ENCODE data around the gene SERGEF. TPM values are rescaled to one million over a fixed set of nuclear protein-coding genes. Genes with fewer than 3 reads are reported as not detected.
A peak's percentile ranks its signal among the peaks of the same experiment; 100 is the strongest.
"Not testable (repeated sequence)": the region's sequence is repeated elsewhere in the genome, so short reads cannot be mapped to it uniquely, and the experiment has no call there.

SERGEF gene
- total RNA-seq, 2 donors from 2014 or later, result 27.3 to 32.0 TPM

GRCh38 chr11:18010977-18011586 lies 1.8 kb downstream of the SERGEF start:
- Histone ChIP-seq H3K27ac (peak overlapping the region in 1 of 2 donors; percentile 99), H3K4me3 (no peak overlapping the region)

GRCh38 chr11:18010121-18010670 lies 2.7 kb downstream of the SERGEF start:
- no peak for TF ChIP-seq CTCF (IDR thresholded peaks at IDR 0.05)
- H3K9me3 ChIP-seq, result no peaks in the 10 kb centered on the region
- no peak overlapping the region for H3K27ac ChIP-seq
- DNase-seq (ENCODE audit: low spot score) (no peak), ATAC-seq (ENCODE audit: insufficient number of reproducible peaks, low FRiP score, low read depth) (no peak)
- H3K27me3 ChIP-seq (replicated peaks; ENCODE audit: insufficient read depth), result no peaks in the 10 kb centered on the region
- no peak overlapping the region for H3K4me3 ChIP-seq
- H3K36me3 ChIP-seq, result peaks cover 4% of the 10 kb centered on the region
- peaks cover 4 to 18% of the 10 kb centered on the region in 2 donors for H3K4me1 ChIP-seq (ENCODE audit: control insufficient read depth in 1 of 2, low read depth in 2 of 2)

More at GRCh38 chr11:18010977-18011586, 1.8 kb downstream of the SERGEF start:
- ATAC-seq (ENCODE audit: insufficient number of reproducible peaks, low FRiP score, low read depth), result no peak
- Histone ChIP-seq H3K27me3 (replicated peaks; ENCODE audit: insufficient read depth) (no peaks in the 10 kb centered on the region), H3K9me3 (no peaks in the 10 kb centered on the region), H3K4me1 (ENCODE audit: control insufficient read depth in 1 of 2, low read depth in 2 of 2) (peaks cover 4 to 18% of the 10 kb centered on the region in 2 donors), H3K36me3 (no peaks in the 10 kb centered on the region)
- TF ChIP-seq CTCF (IDR thresholded peaks at IDR 0.05), result no peak
- no peak for DNase-seq (ENCODE audit: low spot score)

GRCh38 chr11:18005376-18006129 lies 7.3 kb downstream of the SERGEF start:
- peaks cover 20% of the 10 kb centered on the region for H3K36me3 ChIP-seq
- no peak overlapping the region for H3K27ac ChIP-seq
- H3K4me3 ChIP-seq, result no peak overlapping the region
- ATAC-seq (ENCODE audit: insufficient number of reproducible peaks, low FRiP score, low read depth) (no peak), DNase-seq (ENCODE audit: low spot score) (no peak)
- H3K9me3 ChIP-seq, result no peaks in the 10 kb centered on the region
- no peaks in the 10 kb centered on the region for H3K27me3 ChIP-seq (replicated peaks; ENCODE audit: insufficient read depth)
- no peak for TF ChIP-seq CTCF (IDR thresholded peaks at IDR 0.05)
- no peaks in the 10 kb centered on the region for H3K4me1 ChIP-seq (ENCODE audit: control insufficient read depth in 1 of 2, low read depth in 2 of 2)

GRCh38 chr11:18001191-18001590 lies 11.7 kb downstream of the SERGEF start:
- Histone ChIP-seq H3K27me3 (replicated peaks; ENCODE audit: insufficient read depth) (no peaks in the 10 kb centered on the region), H3K4me3 (no peak overlapping the region), H3K36me3 (peaks cover 24% of the 10 kb centered on the region), H3K9me3 (no peaks in the 10 kb centered on the region), H3K27ac (no peak overlapping the region), H3K4me1 (ENCODE audit: control insufficient read depth in 1 of 2, low read depth in 2 of 2) (no peaks in the 10 kb centered on the region)
- ATAC-seq (ENCODE audit: insufficient number of reproducible peaks, low FRiP score, low read depth) (no peak), DNase-seq (ENCODE audit: low spot score) (no peak)
- TF ChIP-seq CTCF (IDR thresholded peaks at IDR 0.05), result no peak

GRCh38 chr11:18000760-18001159 lies 12.1 kb downstream of the SERGEF start:
- H3K4me1 ChIP-seq (ENCODE audit: control insufficient read depth in 1 of 2, low read depth in 2 of 2), result no peaks in the 10 kb centered on the region
- no peak for ATAC-seq (ENCODE audit: insufficient number of reproducible peaks, low FRiP score, low read depth)
- H3K36me3 ChIP-seq, result peaks cover 26% of the 10 kb centered on the region
- no peaks in the 10 kb centered on the region for H3K9me3 ChIP-seq
- no peak for DNase-seq (ENCODE audit: low spot score)
- no peaks in the 10 kb centered on the region for H3K27me3 ChIP-seq (replicated peaks; ENCODE audit: insufficient read depth)
- no peak overlapping the region for H3K27ac ChIP-seq
- TF ChIP-seq CTCF (IDR thresholded peaks at IDR 0.05), result no peak
- H3K4me3 ChIP-seq, result no peak overlapping the region

GRCh38 chr11:18000128-18000527 lies 12.7 kb downstream of the SERGEF start:
- not testable (repeated sequence) for H3K4me3 ChIP-seq; DNase-seq (ENCODE audit: low spot score); H3K27me3 ChIP-seq (replicated peaks; ENCODE audit: insufficient read depth); H3K4me1 ChIP-seq (ENCODE audit: control insufficient read depth in 1 of 2, low read depth in 2 of 2); ATAC-seq (ENCODE audit: insufficient number of reproducible peaks, low FRiP score, low read depth); H3K27ac ChIP-seq; H3K9me3 ChIP-seq
- peaks cover 24% of the 10 kb centered on the region for H3K36me3 ChIP-seq

Measured in thoracic aorta (tissue), 2 donors.